HFFc6 (cell line): ENCODE results near the gene GPR68. TPM values are rescaled to one million over a fixed set of nuclear protein-coding genes. Genes with fewer than 3 reads are reported as not detected.
"Not testable (repeated sequence)": the region's sequence is repeated elsewhere in the genome, so short reads cannot be mapped to it uniquely, and the experiment has no call there.

Source experiments
- DNase-seq: peaks from one replicate; pipeline ENCODE4 v3.0.0-alpha.2; 2018
- H3K27ac Mint-ChIP-seq: 2 replicates; pipeline ENCODE4 v1.8.0; 2020; ENCODE audit warnings: mild to moderate bottlenecking, mixed read lengths
- H3K27me3 Mint-ChIP-seq: 2 replicates; pipeline ENCODE4 v1.8.0; 2021; ENCODE audit warnings: mild to moderate bottlenecking, moderate library complexity, mixed read lengths; ENCODE audit not compliant: insufficient read depth
- H3K36me3 Mint-ChIP-seq: 2 replicates; pipeline ENCODE4 v1.8.0; 2021; ENCODE audit warnings: low read depth, mixed read lengths
- H3K4me1 Mint-ChIP-seq: 2 replicates; pipeline ENCODE4 v1.8.0; 2020; ENCODE audit warnings: low read depth, mixed read lengths
- H3K4me3 Mint-ChIP-seq: 2 replicates; pipeline ENCODE4 v1.8.0; 2020; ENCODE audit warnings: mild to moderate bottlenecking, moderate library complexity, mixed read lengths
- H3K9me3 Mint-ChIP-seq: 2 replicates; pipeline ENCODE4 v1.8.0; 2020; ENCODE audit warnings: mild to moderate bottlenecking, mixed read lengths
- total RNA-seq, 6 experiments: library from RNA; stranded (reverse); fragmentation: NEBNext Ultra II Directional; extraction: Animal tissue kit (Norgen Biotek cat#: 25700); gene quantifications; 2 replicates in 1 of 6; 3 replicates in 5 of 6; pipeline ENCODE4 v1.2.3, GENCODE V29; 2021
- TF ChIP-seq, protein P1 (sequence below): fragments of 200-600 bp; sonication (generic); IDR thresholded peaks from 2 replicates; pipeline ENCODE4 v1.5.0; 2021; ENCODE audit warnings: antibody characterized with exemption, mild to moderate bottlenecking

GPR68 gene
- total RNA-seq, 6 experiments from 2014 or later: 0.34 to 0.88 (median 0.52) TPM

DNA sequence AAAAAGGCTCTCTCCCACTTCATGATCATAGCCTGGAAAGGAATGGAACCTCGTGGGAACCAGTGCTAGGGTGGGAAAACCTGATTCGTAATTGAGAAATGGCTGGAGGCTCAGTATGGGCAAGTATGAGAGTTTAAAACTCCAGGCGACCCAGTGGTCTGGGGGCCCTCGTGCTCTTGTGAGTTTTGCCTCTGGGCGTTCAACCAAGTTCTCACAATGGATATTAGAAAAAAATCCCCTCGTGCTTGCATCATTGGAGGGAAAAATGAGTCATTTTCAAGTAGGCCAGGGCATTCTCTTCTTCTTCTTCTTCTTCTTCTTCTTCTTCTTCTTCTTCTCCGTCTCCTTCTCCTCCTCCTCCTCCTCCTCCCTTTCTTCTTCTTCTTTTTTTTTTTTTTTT lies 39.0 kb downstream of the GPR68 start:
- Mint-ChIP-seq H3K27me3 (peaks cover 1% of the 10 kb centered on the region; the same call in 1 of the 2 replicates), H3K27ac (no peak overlapping the region), H3K4me1 (no peaks in the 10 kb centered on the region), H3K9me3 (peaks cover 6% of the 10 kb centered on the region; the same call in 1 of the 2 replicates), H3K4me3 (no peak overlapping the region), H3K36me3 (peaks cover 36% of the 10 kb centered on the region)
- DNase-seq: no peak
- TF ChIP-seq, protein P1, sequence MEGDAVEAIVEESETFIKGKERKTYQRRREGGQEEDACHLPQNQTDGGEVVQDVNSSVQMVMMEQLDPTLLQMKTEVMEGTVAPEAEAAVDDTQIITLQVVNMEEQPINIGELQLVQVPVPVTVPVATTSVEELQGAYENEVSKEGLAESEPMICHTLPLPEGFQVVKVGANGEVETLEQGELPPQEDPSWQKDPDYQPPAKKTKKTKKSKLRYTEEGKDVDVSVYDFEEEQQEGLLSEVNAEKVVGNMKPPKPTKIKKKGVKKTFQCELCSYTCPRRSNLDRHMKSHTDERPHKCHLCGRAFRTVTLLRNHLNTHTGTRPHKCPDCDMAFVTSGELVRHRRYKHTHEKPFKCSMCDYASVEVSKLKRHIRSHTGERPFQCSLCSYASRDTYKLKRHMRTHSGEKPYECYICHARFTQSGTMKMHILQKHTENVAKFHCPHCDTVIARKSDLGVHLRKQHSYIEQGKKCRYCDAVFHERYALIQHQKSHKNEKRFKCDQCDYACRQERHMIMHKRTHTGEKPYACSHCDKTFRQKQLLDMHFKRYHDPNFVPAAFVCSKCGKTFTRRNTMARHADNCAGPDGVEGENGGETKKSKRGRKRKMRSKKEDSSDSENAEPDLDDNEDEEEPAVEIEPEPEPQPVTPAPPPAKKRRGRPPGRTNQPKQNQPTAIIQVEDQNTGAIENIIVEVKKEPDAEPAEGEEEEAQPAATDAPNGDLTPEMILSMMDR: no peak

DNA sequence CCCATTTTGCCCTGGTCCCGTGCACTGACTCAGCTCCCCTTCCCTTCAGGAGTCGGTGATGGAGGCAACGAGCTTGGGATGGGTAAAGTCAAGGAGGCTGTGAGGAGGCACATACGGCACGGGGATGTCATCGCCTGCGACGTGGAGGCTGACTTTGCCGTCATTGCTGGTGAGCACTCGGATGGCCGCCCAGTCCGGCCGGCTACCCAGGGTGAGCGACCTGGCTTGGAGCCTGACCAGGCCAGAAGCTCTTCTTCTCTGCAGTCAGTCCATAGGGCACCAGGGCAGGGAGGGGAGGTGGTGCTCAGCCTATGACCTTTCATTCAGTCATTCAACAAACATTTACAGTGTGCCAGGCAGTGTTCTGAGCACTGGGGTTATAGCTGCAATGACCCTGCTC lies 39.8 kb downstream of the GPR68 start:
- no peaks in the 10 kb centered on the region for H3K4me1 Mint-ChIP-seq
- no peak overlapping the region for H3K27ac Mint-ChIP-seq
- no peak for DNase-seq
- TF ChIP-seq, protein P1: no peak
- peaks cover 7% of the 10 kb centered on the region; the same call in 1 of the 2 replicates for H3K9me3 Mint-ChIP-seq
- peaks cover 1% of the 10 kb centered on the region; the same call in 1 of the 2 replicates for H3K27me3 Mint-ChIP-seq
- H3K4me3 Mint-ChIP-seq: no peak overlapping the region
- H3K36me3 Mint-ChIP-seq: peaks cover 39% of the 10 kb centered on the region

DNA sequence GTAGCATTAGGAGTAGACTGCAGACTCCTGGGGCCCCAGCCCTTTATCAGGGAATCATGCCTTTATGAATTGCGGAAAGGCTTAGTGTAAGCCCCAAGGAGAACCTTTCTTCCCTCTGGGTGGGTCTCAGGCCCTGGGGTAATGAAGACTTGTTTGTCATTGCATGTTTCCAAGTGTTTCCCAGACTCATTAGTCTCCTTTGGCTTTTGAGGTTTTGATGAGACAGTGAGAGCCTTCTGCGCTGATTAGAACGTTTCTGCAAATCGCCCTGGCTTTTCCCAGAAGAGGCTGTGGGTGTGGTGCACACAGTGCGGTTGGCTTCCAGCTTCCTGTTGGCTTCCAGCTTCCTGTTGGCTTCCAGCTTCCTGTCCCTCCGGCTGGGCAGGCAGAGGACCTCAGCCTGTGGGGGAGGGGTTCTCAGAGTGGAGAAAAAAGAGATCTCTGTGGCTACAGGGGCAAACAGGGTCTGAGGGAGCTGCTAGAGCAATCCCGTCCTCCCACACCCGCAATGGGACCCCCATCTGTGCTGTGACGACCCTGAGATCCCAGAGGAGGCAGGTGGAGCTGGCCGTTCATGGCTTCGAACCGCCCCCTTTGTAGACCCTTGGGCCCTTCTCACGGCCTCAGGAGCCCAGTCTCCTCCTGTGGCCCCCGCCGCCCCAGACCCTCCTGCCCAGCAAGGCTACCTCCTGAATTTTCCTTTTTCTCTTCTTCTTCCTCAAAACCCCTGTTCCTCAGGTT lies 42.1 kb downstream of the GPR68 start:
- Mint-ChIP-seq H3K9me3 (peaks cover 7% of the 10 kb centered on the region; the same call in 1 of the 2 replicates), H3K27ac (no peak overlapping the region), H3K4me1 (no peaks in the 10 kb centered on the region), H3K4me3 (no peak overlapping the region), H3K36me3 (peaks cover 35% of the 10 kb centered on the region), H3K27me3 (peaks cover 1% of the 10 kb centered on the region; the same call in 1 of the 2 replicates)
- TF ChIP-seq, protein P1: no peak
- no peak for DNase-seq

DNA sequence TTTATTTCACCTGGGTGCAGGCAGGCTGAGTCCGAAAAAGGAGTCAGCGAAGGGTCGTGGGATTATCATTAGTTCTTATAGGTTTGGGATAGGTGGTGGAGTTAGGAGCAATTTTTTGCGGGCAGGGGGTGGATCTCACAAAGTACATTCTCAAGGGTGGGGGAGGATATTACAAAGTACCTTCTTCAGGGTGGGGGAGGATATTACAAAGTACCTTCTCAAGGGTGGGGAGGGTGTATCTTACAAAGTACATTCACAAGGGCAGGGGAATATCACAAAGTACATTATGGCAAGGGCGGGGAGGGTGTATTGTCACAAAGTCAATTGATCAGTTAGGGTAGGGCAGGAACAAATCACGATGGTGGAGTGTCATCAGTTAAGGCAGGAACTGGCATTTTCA lies 43.7 kb downstream of the GPR68 start:
- not testable (repeated sequence) for H3K27ac Mint-ChIP-seq, H3K4me3 Mint-ChIP-seq

DNA sequence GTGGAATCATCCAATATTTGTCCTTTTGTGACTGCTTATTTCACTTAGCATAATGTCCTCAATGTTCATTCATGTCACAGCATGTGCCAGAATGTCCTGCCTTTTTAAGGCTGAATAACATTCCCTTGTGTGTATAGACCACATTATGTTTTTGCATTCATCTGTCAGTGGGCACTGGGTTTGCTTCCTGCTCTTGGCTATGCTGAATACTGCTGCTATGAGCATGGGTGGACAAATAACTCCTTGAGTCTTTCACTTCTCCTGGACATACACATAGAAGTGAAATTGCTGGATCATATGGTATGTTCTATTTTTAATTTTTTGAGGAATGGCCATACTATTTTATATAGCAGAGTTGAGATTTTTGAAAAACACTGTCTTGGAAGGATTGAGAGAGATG lies 46.9 kb downstream of the GPR68 start:
- no peak overlapping the region for H3K27ac Mint-ChIP-seq
- peaks cover 7% of the 10 kb centered on the region; the same call in 1 of the 2 replicates for H3K9me3 Mint-ChIP-seq
- no peaks in the 10 kb centered on the region for H3K4me1 Mint-ChIP-seq
- peaks cover 19% of the 10 kb centered on the region for H3K36me3 Mint-ChIP-seq
- H3K27me3 Mint-ChIP-seq: no peaks in the 10 kb centered on the region; the same call in 1 of the 2 replicates
- TF ChIP-seq, protein P1: no peak
- DNase-seq: no peak
- no peak overlapping the region for H3K4me3 Mint-ChIP-seq

More for the DNA sequence above, 43.7 kb downstream of the GPR68 start:
- peaks cover 35% of the 10 kb centered on the region for H3K36me3 Mint-ChIP-seq
- not testable (repeated sequence) for H3K4me1 Mint-ChIP-seq, H3K27me3 Mint-ChIP-seq, DNase-seq, H3K9me3 Mint-ChIP-seq

DNA sequence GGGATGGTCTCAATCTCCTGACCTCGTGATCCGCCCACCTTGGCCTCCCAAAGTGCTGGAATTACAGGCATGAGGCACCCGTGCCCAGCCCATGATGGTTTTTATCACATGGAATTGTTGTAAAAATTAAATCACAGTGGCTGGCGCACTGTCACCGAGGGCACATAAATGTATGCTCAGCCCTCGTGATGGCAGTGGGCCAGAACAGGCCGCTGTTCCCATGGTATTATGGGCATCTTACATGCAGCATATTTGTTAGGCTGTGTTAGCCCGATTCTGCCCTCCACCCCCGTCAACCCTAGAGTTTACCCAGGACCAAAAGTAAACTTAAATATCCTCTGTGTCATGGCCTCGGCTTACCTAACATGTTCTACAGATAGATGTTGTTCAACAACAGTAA lies 48.6 kb downstream of the GPR68 start:
- Mint-ChIP-seq H3K27ac (no peak overlapping the region), H3K9me3 (peaks cover 5% of the 10 kb centered on the region; the same call in 1 of the 2 replicates), H3K36me3 (peaks cover 15% of the 10 kb centered on the region), H3K4me3 (no peak overlapping the region), H3K27me3 (no peaks in the 10 kb centered on the region; the same call in 1 of the 2 replicates), H3K4me1 (no peaks in the 10 kb centered on the region)
- no peak for DNase-seq
- TF ChIP-seq, protein P1: no peak
